GM23338 (cell line): Measurements from ENCODE around the gene TRIM39. TPM values are rescaled to one million over a fixed set of nuclear protein-coding genes. Genes with fewer than 3 reads are reported as not detected.

Source experiments
- ATAC-seq: fragments of 200-7000 bp; cut with Tn5 transposase; 3 replicates; pipeline ENCODE4 v1.9.1; 2020
- DNase-seq: peaks from one replicate; pipeline ENCODE4 v3.0.0-alpha.2; 2015; ENCODE audit warnings: low spot score
- H2AFZ ChIP-seq: fragments of 200-600 bp; sonication (generic); 2 replicates; pipeline ENCODE4 v1.8.0; 2016; ENCODE audit warnings: antibody characterized with exemption, mild to moderate bottlenecking, moderate library complexity
- H3F3A ChIP-seq: fragments of 200-600 bp; sonication (generic); replicated peaks from 2 replicates; pipeline ENCODE4 v1.8.0; 2017; ENCODE audit warnings: antibody characterized with exemption, mixed run types, low read depth
- H3K27ac ChIP-seq: fragments of 200-600 bp; sonication (generic); 2 replicates; pipeline ENCODE4 v1.6.1; 2016; ENCODE audit warnings: low read depth
- H3K27me3 ChIP-seq: fragments of 200-600 bp; sonication (generic); 2 replicates; pipeline ENCODE4 v1.8.0; 2016; ENCODE audit warnings: mild to moderate bottlenecking, mixed run types, moderate library complexity; ENCODE audit not compliant: insufficient read depth
- H3K36me3 ChIP-seq: fragments of 200-600 bp; sonication (generic); 2 replicates; pipeline ENCODE4 v1.8.0; 2016; ENCODE audit warnings: mild to moderate bottlenecking; ENCODE audit not compliant: insufficient read depth
- H3K4me1 ChIP-seq: fragments of 200-600 bp; sonication (generic); 2 replicates; pipeline ENCODE4 v1.8.0; 2016; ENCODE audit warnings: mild to moderate bottlenecking, moderate library complexity; ENCODE audit not compliant: insufficient read depth
- H3K4me2 ChIP-seq: fragments of 200-600 bp; sonication (generic); 2 replicates; pipeline ENCODE4 v1.7.1; 2017; ENCODE audit warnings: mixed run types
- H3K4me3 ChIP-seq: fragments of 200-600 bp; sonication (generic); 2 replicates; pipeline ENCODE4 v1.6.1; 2016; ENCODE audit warnings: mixed run types
- H3K79me2 ChIP-seq: fragments of 200-600 bp; sonication (generic); replicated peaks from 2 replicates; pipeline ENCODE4 v1.8.0; 2017; ENCODE audit warnings: mild to moderate bottlenecking; ENCODE audit not compliant: insufficient read depth
- H3K9me2 ChIP-seq: fragments of 200-600 bp; sonication (generic); 2 replicates; pipeline ENCODE4 v1.8.0; 2017; ENCODE audit not compliant: insufficient read depth
- H4K20me1 ChIP-seq: fragments of 200-600 bp; sonication (generic); replicated peaks from 2 replicates; pipeline ENCODE4 v1.8.0; 2017; ENCODE audit warnings: mild to moderate bottlenecking; ENCODE audit not compliant: insufficient read depth
- H3K27ac Mint-ChIP-seq: 2 replicates; pipeline ENCODE4 v1.8.0; 2020; ENCODE audit warnings: inconsistent platforms, mild to moderate bottlenecking, moderate library complexity, mixed read lengths
- H3K27me3 Mint-ChIP-seq: 3 replicates; pipeline ENCODE4 v1.8.0; 2022; ENCODE audit warnings: low read depth, mild to moderate bottlenecking, moderate library complexity, mixed read lengths, inconsistent platforms; ENCODE audit not compliant: insufficient read depth, poor library complexity
- H3K36me3 Mint-ChIP-seq: 3 replicates; pipeline ENCODE4 v1.8.0; 2021; ENCODE audit warnings: low read depth, mild to moderate bottlenecking, inconsistent platforms, moderate library complexity, mixed read lengths
- H3K4me1 Mint-ChIP-seq: 3 replicates; pipeline ENCODE4 v1.8.0; 2020; ENCODE audit warnings: mild to moderate bottlenecking, inconsistent platforms, mixed read lengths
- H3K4me3 Mint-ChIP-seq: 3 replicates; pipeline ENCODE4 v1.8.0; 2021; ENCODE audit warnings: moderate library complexity, mild to moderate bottlenecking, inconsistent platforms, mixed read lengths
- H3K9me3 Mint-ChIP-seq: 3 replicates; pipeline ENCODE4 v1.8.0; 2020; ENCODE audit warnings: moderate library complexity, mild to moderate bottlenecking, inconsistent platforms, mixed read lengths
- CREB1 ChIP-seq: fragments of 250-450 bp; sonication (Bioruptor Pico); IDR thresholded peaks from 2 replicates; pipeline ENCODE4 v1.5.0; 2020; ENCODE audit warnings: low read depth, mild to moderate bottlenecking, moderate library complexity
- EZH2phosphoT487 ChIP-seq: fragments of 200-600 bp; sonication (generic); IDR thresholded peaks from one replicate; pipeline ENCODE4 v1.8.1; 2018; ENCODE audit warnings: antibody characterized with exemption; ENCODE audit not compliant: unreplicated experiment
- NANOG ChIP-seq: IDR thresholded peaks from 2 replicates; pipeline ENCODE4 v1.6.1; 2016; ENCODE audit warnings: antibody characterized with exemption, borderline replicate concordance
- POLR2AphosphoS5 ChIP-seq: IDR thresholded peaks from 2 replicates; pipeline ENCODE4 v1.6.1; 2016; ENCODE audit warnings: antibody characterized with exemption, low read depth
- ZNF114 ChIP-seq: fragments of 250-450 bp; sonication (Bioruptor Pico); IDR thresholded peaks from 2 replicates; pipeline ENCODE4 v1.5.0; 2020; ENCODE audit warnings: mild to moderate bottlenecking, moderate library complexity
- polyA plus RNA-seq: library from polyadenylated mRNA; unstranded; fragments of >200 nt; fragmentation: Nextera tagmentation; extraction: Ambion mirVana; gene quantifications from 2 replicates; pipeline ENCODE4 v1.2.1, GENCODE V29; 2016
- total RNA-seq: library from RNA; depleted of rRNA; stranded (reverse); fragments of >200 nt; shearing (Covaris generic); gene quantifications from 2 replicates; pipeline ENCODE4 v1.2.3, GENCODE V29; 2014
- TF ChIP-seq, protein P1 (sequence below): IDR thresholded peaks from one replicate; pipeline ENCODE4 v1.6.1; 2018; ENCODE audit warnings: antibody characterized with exemption; ENCODE audit not compliant: unreplicated experiment
- TF ChIP-seq, protein P2 (sequence below): IDR thresholded peaks from 2 replicates; pipeline ENCODE4 v1.6.1; 2016; ENCODE audit warnings: antibody characterized with exemption
- TF ChIP-seq, protein P3 (sequence below), 2 experiments: fragments of 200-600 bp in 1 of 2; sonication (generic) in 1 of 2; conservative IDR thresholded peaks; 2 replicates each; pipeline versions ENCODE4 v1.5.1 to v1.6.1; 2016 to 2017; ENCODE audit warnings: antibody characterized with exemption in 2 of 2, low read depth in 2 of 2, mild to moderate bottlenecking in 2 of 2, moderate library complexity in 1 of 2

The TRIM39 gene
- total and polyA plus RNA-seq, 2 experiments from 2014 or later = 5.4 to 19.2 TPM

GRCh38 chr6:30334075-30334783, 7.5 kb downstream of the TRIM39 start (continued):
- TF ChIP-seq, protein P1, sequence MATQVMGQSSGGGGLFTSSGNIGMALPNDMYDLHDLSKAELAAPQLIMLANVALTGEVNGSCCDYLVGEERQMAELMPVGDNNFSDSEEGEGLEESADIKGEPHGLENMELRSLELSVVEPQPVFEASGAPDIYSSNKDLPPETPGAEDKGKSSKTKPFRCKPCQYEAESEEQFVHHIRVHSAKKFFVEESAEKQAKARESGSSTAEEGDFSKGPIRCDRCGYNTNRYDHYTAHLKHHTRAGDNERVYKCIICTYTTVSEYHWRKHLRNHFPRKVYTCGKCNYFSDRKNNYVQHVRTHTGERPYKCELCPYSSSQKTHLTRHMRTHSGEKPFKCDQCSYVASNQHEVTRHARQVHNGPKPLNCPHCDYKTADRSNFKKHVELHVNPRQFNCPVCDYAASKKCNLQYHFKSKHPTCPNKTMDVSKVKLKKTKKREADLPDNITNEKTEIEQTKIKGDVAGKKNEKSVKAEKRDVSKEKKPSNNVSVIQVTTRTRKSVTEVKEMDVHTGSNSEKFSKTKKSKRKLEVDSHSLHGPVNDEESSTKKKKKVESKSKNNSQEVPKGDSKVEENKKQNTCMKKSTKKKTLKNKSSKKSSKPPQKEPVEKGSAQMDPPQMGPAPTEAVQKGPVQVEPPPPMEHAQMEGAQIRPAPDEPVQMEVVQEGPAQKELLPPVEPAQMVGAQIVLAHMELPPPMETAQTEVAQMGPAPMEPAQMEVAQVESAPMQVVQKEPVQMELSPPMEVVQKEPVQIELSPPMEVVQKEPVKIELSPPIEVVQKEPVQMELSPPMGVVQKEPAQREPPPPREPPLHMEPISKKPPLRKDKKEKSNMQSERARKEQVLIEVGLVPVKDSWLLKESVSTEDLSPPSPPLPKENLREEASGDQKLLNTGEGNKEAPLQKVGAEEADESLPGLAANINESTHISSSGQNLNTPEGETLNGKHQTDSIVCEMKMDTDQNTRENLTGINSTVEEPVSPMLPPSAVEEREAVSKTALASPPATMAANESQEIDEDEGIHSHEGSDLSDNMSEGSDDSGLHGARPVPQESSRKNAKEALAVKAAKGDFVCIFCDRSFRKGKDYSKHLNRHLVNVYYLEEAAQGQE = no peak
- TF ChIP-seq NANOG = no peak

- Histone ChIP-seq H3K79me2 (no peaks in the 10 kb centered on the region), H3K4me2 (no peak overlapping the region), H4K20me1 (peaks cover 8% of the 10 kb centered on the region; the same call in 1 of the 2 replicates), H2AFZ (no peak overlapping the region), H3K4me3 (no peak overlapping the region), H3K27ac (no peak overlapping the region), H3F3A (no peaks in the 10 kb centered on the region), H3K27me3 (no peaks in the 10 kb centered on the region), H3K9me2 (no peaks in the 10 kb centered on the region), H3K4me1 (no peaks in the 10 kb centered on the region), H3K36me3 (peaks cover 20% of the 10 kb centered on the region)
- Mint-ChIP-seq H3K27me3 (peaks cover 2% of the 10 kb centered on the region), H3K36me3 (peaks cover 45% of the 10 kb centered on the region), H3K27ac (no peak overlapping the region), H3K4me1 (peaks cover 1% of the 10 kb centered on the region), H3K9me3 (no peaks in the 10 kb centered on the region), H3K4me3 (no peak overlapping the region)
- DNase-seq (no peak), ATAC-seq (no peak)
- TF ChIP-seq, protein P2, sequence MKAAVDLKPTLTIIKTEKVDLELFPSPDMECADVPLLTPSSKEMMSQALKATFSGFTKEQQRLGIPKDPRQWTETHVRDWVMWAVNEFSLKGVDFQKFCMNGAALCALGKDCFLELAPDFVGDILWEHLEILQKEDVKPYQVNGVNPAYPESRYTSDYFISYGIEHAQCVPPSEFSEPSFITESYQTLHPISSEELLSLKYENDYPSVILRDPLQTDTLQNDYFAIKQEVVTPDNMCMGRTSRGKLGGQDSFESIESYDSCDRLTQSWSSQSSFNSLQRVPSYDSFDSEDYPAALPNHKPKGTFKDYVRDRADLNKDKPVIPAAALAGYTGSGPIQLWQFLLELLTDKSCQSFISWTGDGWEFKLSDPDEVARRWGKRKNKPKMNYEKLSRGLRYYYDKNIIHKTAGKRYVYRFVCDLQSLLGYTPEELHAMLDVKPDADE = no peak
- no peak for TF ChIP-seq EZH2phosphoT487
- TF ChIP-seq ZNF114 (CRISPR knock-in tag) = no peak
- TF ChIP-seq CREB1 (CRISPR knock-in tag) = no peak
- TF ChIP-seq, protein P3, sequence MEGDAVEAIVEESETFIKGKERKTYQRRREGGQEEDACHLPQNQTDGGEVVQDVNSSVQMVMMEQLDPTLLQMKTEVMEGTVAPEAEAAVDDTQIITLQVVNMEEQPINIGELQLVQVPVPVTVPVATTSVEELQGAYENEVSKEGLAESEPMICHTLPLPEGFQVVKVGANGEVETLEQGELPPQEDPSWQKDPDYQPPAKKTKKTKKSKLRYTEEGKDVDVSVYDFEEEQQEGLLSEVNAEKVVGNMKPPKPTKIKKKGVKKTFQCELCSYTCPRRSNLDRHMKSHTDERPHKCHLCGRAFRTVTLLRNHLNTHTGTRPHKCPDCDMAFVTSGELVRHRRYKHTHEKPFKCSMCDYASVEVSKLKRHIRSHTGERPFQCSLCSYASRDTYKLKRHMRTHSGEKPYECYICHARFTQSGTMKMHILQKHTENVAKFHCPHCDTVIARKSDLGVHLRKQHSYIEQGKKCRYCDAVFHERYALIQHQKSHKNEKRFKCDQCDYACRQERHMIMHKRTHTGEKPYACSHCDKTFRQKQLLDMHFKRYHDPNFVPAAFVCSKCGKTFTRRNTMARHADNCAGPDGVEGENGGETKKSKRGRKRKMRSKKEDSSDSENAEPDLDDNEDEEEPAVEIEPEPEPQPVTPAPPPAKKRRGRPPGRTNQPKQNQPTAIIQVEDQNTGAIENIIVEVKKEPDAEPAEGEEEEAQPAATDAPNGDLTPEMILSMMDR (conservative IDR thresholded peaks at IDR 0.05; ENCODE audit: low read depth in 2 of 2) = no peak
- TF ChIP-seq NANOG = no peak
- TF ChIP-seq, protein P1 = no peak
- TF ChIP-seq POLR2AphosphoS5 = no peak
Measured at GRCh38 chr6:30340589-30341054, 13.9 kb downstream of the TRIM39 start.
